Measurements from ENCODE around the gene MRPS34.

Gene MRPS34

DNA sequence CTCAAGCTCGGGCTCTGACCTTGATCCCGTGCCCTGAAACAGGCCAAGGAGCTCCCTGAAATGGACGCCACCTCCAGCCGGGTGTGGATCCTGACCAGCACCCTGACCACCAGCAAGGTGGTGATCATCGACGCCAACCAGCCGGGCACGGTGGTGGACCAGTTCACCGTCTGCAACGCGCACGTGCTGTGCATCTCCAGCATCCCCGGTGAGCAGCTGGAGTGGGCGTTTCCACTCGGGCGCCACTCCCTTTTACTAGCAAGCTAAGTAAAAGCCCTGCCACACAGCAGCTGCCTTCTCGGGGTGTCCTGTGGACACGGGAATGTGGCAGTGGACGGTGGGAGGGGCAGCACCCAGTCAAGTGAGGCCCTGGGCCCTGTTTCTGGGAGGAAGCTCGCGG lies 8.0 kb downstream of the MRPS34 start:
- TF ChIP-seq, protein P1, sequence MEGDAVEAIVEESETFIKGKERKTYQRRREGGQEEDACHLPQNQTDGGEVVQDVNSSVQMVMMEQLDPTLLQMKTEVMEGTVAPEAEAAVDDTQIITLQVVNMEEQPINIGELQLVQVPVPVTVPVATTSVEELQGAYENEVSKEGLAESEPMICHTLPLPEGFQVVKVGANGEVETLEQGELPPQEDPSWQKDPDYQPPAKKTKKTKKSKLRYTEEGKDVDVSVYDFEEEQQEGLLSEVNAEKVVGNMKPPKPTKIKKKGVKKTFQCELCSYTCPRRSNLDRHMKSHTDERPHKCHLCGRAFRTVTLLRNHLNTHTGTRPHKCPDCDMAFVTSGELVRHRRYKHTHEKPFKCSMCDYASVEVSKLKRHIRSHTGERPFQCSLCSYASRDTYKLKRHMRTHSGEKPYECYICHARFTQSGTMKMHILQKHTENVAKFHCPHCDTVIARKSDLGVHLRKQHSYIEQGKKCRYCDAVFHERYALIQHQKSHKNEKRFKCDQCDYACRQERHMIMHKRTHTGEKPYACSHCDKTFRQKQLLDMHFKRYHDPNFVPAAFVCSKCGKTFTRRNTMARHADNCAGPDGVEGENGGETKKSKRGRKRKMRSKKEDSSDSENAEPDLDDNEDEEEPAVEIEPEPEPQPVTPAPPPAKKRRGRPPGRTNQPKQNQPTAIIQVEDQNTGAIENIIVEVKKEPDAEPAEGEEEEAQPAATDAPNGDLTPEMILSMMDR (IDR thresholded peaks at IDR 0.05) = no peak

DNA sequence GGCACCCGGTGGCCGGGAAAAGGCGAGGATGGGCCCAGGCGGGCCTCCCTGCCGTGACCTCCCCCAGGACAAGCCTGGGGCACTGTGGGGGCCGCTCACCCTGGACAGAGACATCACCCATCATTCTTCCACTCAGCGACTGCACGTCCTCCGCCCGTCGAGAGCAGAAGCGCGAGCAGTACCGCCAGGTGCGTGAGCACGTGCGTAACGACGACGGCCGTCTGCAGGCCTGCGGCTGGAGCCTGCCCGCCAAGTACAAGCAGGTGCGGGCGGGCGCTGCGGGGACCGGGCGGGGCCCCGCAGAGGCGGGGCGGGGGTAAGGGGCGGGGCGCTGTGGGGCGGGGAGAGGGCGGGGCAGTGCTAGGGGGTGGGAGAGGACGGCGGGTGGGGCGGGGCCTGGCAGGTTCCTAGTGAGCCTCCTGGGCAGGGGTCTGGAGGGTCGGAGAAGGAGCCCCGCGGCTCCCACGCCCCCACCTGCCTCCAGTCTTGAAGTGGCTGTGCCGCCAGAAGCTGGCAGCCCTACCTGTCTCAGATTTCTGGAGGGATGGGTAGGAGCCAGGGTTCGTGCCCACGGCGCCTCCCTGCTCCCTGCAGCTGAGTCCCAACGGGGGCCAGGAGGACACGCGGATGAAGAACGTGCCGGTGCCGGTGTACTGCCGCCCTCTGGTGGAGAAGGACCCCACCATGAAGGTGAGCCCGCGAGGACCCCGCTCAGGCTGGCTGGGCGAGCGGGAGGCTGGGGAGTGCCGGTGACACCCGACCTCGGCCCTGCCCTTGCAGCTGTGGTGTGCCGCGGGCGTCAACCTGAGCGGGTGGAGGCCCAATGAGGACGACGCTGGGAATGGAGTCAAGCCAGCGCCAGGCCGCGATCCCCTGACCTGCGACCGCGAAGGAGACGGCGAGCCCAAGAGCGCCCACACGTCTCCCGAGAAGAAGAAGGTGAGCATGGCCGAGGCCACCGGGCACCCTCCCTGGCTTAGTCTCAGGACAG lies 9.1 kb downstream of the MRPS34 start:
- TF ChIP-seq, protein P1 (IDR thresholded peaks at IDR 0.05) = peak; percentile 37; the same call in 1 of the 2 replicates

DNA sequence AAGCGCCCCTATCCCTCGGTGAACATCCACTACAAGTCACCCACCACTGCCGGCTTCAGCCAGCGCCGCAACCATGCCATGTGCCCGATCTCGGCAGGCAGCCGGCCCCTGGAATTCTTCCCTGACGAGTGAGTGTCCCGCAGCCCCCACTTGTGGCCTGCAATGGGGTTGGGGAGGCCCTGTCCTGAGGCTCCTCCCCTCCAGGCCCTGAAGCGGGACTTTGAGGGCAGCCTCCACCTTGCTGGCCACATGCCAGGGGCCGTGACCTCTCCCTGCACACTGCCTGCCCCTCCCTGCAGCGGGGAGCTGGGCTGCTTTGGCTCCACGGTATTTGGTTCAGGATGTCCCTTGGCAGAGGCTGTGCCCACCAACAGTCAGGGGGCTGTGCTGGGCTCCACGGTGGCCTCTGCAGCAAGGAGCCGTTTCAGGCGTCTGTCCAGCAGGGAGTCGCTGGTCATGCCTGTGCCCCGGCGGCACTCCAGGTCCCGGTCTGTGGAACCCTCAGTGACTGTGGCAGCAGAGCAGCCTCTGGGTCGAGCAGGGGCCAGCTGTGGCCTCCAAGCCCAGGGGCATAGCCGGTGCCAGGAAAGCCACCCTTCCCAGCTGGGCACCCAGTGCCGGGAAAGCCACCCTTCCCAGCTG lies 9.9 kb downstream of the MRPS34 start:
- TF ChIP-seq, protein P1 (IDR thresholded peaks at IDR 0.05) = no peak

DNA sequence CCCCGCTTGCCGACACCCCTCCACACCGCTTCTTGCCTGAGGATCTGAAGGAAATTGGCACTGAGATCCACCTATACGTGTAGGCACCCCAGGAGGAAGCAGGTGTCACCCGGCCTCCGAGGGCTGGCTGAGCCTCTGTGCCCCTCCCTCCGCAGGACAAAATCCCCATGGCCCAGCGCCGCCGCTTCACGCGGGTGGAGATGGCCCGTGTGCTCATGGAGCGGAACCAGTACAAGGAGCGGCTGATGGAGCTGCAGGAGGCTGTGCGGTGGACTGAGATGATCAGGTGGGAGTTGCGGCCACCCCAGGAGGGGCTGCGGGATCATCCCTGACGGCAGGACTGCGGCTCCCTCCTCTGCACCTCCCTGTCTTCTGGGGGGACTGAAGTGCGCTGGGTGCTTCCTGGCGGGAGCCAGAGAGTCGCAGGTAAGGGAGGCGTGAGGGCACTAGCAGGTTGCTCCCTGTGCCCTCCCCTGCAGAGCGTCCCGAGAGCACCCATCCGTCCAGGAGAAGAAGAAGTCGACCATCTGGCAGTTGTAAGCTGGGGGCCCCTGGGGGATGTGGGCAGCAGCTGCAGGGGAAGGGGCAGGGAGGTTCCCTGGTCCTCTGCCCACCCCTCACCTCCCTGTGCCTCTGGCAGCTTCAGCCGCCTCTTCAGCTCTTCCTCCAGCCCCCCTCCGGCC lies 10.6 kb downstream of the MRPS34 start:
- TF ChIP-seq, protein P1 (IDR thresholded peaks at IDR 0.05) = no peak

DNA sequence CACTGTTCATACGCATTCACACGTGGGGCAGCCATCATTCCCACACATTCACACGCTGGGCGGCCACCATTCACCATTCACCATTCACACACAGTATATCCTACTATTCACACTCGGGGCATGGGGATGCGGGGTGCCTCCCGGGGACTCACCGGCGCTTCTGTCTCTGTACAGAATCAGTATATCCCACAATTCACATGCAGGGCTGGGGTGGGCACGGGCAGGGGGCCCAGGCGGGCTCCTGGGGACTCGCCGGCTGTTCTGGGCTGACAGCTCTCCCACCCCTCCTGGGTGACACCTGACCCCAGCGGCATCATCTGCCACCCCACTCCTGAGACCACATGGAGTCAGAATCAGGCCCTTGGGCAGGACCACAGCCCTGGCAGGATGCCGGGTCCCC lies 11.2 kb downstream of the MRPS34 start:
- TF ChIP-seq, protein P1 (IDR thresholded peaks at IDR 0.05) = no peak

DNA sequence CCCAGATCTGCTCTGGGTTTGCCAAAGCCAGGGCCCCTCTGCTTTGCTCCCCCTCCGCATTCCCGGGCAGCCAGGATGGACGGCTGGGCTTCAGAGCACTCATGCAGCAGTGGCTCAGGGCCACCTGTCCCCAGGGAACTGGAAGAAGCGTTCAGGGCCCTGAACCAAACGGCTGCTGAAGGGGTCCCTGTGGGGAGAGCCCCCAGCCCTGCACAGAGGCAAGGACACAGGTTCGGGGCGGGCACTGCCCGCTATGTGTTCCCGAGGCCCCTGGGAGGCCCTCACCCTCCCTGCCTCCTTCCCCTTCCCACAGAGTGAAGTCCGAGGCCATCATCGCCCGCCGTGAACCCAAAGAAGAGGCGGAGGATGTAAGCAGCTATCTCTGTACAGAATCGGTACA lies 12.0 kb downstream of the MRPS34 start:
- TF ChIP-seq, protein P1 (IDR thresholded peaks at IDR 0.05) = no peak

DNA sequence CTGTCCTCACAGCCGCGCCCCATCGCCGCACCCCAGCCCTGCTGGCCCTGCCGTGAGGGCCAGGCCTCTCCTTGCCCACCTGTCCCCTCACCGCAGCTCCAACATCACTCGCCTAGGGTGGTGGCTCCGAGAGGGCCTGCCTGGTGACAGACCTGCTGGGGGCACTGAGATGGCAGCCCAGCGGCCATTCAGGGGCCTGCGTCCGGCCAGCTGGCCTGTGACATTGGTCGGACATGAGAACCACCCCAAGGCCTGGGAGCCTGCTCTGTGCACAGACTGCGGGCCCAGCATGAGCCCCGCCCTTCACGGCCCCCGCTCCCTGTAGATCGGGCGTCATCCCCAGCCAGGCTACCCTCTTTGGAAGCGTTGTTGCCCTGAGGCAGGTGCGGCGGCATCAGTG lies 13.4 kb downstream of the MRPS34 start:
- TF ChIP-seq, protein P1 (IDR thresholded peaks at IDR 0.05) = no peak
